ENCODE results near the gene P4HB.

Gene P4HB

GRCh38 chr17:81859906-81860755 is at the start of gene P4HB:
P4HB (minus strand) TSS chr17:81860535; CDS start chr17:81860471, 64 bp downstream.
- DNase-seq (ENCODE audit: low read depth in 2 of 2) = no peak

- no peak for DNase-seq (ENCODE audit: low read depth in 2 of 2)
Measured at GRCh38 chr17:81909231-81909630, 48.9 kb upstream of the P4HB start.

GRCh38 chr17:81908793-81909192 is 48.5 kb upstream of the P4HB start:
- DNase-seq (ENCODE audit: low read depth in 2 of 2) = no peak

GRCh38 chr17:81907219-81908145 is 47.1 kb upstream of the P4HB start:
- DNase-seq (ENCODE audit: low read depth in 2 of 2) = no peak

GRCh38 chr17:81906476-81907218 is 46.3 kb upstream of the P4HB start:
- DNase-seq (ENCODE audit: low read depth in 2 of 2) = no peak

- DNase-seq (ENCODE audit: low read depth in 2 of 2) = no peak
Measured at GRCh38 chr17:81905993-81906392, 45.7 kb upstream of the P4HB start.

DNA sequence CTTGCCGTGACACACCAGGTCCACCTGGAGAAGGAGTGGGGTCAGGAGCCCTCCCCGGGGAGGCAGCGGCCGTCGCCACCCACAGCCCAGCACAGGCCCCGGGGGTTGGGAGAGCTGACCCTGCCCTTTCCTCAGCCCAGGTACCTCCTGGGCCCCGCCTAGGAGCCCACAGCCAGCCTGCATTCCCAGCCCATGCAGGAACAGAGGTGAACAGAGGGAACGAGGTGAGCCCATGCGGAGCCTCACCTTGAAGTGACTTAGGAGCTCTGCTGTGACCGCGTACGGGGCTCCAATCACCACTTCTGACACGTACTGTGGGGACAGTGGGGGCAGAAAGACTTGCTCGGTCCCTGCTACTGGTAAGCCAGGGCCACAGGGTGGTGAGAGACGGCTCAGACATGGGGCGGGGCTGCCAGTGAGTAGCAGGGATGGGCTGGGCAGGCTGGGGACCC is 45.1 kb upstream of the P4HB start:
- no peak for DNase-seq (ENCODE audit: low read depth in 2 of 2)

- DNase-seq (ENCODE audit: low read depth in 2 of 2) = no peak
Measured at GRCh38 chr17:81904600-81905423, 44.5 kb upstream of the P4HB start.

GRCh38 chr17:81903896-81904599 is 43.7 kb upstream of the P4HB start:
- DNase-seq (ENCODE audit: low read depth in 2 of 2) = no peak

DNA sequence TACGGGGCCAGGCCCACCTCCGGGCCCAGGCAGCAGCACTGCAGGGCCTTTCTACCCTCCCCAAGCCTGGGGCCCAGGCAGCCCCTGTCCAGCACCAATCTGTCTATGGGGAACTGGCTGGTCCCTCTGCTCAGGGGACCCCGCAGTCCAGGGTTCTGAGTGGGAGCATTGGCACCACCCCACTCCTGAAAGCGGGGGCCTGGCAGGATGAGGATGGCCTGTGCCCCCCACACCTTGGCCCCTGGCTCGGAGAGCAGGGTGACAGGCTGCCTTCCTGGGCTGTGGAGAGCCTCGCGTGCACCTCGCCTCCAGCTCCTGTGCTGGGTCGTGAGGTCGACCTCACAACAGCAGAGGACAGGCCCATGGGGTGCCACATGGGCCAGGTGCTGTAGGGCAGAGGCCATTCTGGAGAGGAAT is 43.1 kb upstream of the P4HB start:
- DNase-seq (ENCODE audit: low read depth in 2 of 2) = no peak

DNA sequence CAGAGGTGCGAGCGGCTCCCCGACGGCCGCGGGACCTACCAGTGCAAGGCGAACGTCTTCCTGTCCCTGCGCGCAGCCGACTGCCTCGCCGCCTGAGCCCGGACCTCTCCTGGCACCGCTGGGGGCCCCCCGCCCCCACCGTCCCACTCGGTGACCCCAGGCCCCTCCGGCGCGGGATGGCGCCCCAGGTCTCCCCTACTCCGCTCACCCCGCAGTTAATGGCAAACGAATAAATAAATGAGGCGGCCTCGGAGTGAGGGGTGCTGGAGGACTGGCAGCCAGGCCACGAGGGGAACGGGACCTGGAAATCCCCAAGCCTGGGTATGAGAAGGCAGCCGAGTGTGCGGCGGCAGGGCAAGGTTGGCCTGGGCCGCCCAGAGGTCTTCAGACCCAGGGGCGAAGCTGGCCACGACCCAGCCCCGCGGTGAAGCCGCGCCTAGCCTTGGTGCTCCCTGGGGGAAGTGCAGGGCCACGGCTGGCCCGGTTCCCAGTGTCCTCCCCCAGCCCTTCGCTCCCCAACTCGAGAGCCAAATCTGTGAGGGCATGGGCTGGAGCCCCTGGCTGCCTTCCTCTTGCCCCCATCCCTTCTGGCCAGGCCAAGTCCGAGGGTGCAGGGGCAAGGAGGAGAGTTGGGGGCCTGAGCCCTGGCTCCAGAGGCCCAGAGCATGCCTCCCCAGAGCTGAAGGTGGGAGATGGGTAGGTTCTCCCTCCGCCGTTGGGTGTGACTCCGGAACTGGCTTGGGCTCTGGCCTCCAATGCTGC is 42.5 kb upstream of the P4HB start:
- no peak for DNase-seq (ENCODE audit: low read depth in 2 of 2)

GRCh38 chr17:81902023-81902652 is 41.8 kb upstream of the P4HB start, which contains the start of gene NPB:
NPB (plus strand) TSS chr17:81902238; CDS start chr17:81902278, 40 bp downstream.
- no peak for DNase-seq (ENCODE audit: low read depth in 2 of 2)

- DNase-seq (ENCODE audit: low read depth in 2 of 2) = no peak
Measured at GRCh38 chr17:81901167-81902022, 41.1 kb upstream of the P4HB start.

GRCh38 chr17:81900181-81900820 is 40.0 kb upstream of the P4HB start:
- DNase-seq (ENCODE audit: low read depth in 2 of 2) = no peak

DNA sequence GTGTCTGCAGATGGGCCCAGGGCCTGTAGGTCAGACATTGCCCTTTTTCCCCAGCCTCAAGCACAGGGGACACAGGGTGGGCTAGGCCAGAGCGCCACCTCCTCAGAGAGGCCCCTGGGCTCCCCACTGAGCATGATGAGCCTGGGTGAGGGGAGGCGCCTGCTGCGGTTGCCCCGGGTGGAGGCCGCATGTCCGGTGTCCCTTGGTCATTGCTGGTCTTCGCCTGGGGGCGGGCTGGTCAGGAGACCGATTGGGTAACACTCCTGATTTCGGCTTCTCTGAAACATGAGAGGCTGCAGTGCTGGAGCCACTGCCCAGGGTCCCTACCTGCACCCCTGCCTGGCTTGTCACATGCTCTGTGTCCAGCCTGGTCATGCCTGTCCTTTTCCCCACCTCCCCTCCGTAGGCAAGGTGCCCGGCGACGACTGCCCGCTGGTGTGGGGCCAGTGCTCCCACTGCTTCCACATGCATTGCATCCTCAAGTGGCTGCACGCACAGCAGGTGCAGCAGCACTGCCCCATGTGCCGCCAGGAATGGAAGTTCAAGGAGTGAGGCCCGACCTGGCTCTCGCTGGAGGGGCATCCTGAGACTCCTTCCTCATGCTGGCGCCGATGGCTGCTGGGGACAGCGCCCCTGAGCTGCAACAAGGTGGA is 39.3 kb upstream of the P4HB start:
- no peak for DNase-seq (ENCODE audit: low read depth in 2 of 2)

GRCh38 chr17:81898885-81899284 is 38.5 kb upstream of the P4HB start:
- DNase-seq (ENCODE audit: low read depth in 2 of 2) = no peak
